ENCODE results near the gene ADAM33.

The ADAM33 gene

DNA sequence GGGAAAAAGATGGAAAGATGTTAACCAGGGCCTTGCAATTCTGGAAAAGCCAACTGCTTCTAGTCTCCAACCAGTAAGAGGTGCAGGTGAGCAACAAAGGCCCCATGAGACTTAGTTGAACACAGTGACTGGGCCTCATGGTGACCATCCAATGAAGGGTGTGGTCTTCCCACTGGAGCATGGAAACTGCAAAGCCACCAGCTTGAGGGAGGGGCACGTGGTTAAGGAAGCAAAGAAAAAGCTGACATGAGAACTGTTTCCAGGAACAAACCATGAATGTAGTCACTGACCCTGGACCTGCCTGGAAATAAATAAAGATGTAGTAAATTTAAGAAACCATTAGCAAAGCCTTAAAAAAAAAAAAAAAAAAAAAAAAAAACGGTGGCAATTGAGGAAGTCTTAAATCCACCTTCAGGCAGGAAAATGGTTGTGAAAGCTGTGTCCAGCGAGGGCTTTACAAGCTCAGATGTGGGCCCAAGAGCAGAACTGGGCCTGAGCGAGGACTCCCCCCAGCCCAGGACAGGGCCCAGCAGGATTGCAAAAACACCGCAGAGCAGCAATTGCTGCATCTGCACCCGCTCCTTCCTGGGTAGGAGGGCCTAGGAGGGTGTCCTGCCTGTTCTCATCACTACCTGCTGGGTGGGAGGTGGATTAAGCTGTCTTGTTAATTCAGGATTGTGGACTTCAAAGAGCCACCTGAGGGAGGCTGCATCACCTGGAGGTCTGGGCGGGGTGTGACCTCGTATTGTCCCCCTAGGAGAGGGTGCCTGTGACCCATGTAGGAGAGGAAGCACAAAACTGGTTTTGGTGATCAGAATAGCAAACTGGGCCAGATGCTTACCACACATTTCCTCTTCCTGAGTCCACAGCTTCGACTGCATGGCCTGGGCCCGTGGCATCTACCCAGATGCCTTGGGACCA is 28.9 kb downstream of the ADAM33 start:
- H3K27ac ChIP-seq = no peak overlapping the region
- no peak for TF ChIP-seq ZFX (IDR thresholded peaks at IDR 0.05; ENCODE audit: borderline replicate concordance)

GRCh38 chr20:3652221-3652620 is 29.6 kb downstream of the ADAM33 start:
- no peak for TF ChIP-seq ZFX (IDR thresholded peaks at IDR 0.05; ENCODE audit: borderline replicate concordance)
- TF ChIP-seq, protein P1, sequence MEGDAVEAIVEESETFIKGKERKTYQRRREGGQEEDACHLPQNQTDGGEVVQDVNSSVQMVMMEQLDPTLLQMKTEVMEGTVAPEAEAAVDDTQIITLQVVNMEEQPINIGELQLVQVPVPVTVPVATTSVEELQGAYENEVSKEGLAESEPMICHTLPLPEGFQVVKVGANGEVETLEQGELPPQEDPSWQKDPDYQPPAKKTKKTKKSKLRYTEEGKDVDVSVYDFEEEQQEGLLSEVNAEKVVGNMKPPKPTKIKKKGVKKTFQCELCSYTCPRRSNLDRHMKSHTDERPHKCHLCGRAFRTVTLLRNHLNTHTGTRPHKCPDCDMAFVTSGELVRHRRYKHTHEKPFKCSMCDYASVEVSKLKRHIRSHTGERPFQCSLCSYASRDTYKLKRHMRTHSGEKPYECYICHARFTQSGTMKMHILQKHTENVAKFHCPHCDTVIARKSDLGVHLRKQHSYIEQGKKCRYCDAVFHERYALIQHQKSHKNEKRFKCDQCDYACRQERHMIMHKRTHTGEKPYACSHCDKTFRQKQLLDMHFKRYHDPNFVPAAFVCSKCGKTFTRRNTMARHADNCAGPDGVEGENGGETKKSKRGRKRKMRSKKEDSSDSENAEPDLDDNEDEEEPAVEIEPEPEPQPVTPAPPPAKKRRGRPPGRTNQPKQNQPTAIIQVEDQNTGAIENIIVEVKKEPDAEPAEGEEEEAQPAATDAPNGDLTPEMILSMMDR (IDR thresholded peaks at IDR 0.05) = no peak
- no peak overlapping the region for H3K27ac ChIP-seq

GRCh38 chr20:3651204-3651962 is 30.4 kb downstream of the ADAM33 start:
- no peak overlapping the region for H3K27ac ChIP-seq
- TF ChIP-seq ZFX (IDR thresholded peaks at IDR 0.05; ENCODE audit: borderline replicate concordance) = no peak
- TF ChIP-seq, protein P1 (IDR thresholded peaks at IDR 0.05) = no peak

DNA sequence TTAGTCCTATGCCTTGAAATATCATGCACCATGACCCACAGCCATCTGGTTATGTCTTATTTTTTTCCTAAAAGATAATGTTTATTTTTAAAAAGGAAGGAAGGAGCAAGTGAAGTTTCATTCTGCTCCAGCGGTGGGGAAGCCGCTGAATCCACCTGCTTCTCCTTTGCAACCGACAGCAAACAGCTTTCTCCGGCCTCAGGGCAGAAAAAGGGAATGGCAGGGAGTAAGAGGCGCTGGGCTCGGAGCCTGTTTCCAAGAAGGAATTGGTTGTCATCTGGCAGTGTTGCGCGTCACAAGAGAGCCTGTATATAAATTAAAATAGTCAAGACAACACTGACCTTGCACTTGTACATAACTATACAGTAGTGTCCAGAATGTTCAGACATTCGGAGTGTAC is 32.9 kb downstream of the ADAM33 start:
- H3K27ac ChIP-seq = no peak overlapping the region
- no peak for TF ChIP-seq ZFX (IDR thresholded peaks at IDR 0.05; ENCODE audit: borderline replicate concordance)
- TF ChIP-seq, protein P1 (IDR thresholded peaks at IDR 0.05) = no peak

DNA sequence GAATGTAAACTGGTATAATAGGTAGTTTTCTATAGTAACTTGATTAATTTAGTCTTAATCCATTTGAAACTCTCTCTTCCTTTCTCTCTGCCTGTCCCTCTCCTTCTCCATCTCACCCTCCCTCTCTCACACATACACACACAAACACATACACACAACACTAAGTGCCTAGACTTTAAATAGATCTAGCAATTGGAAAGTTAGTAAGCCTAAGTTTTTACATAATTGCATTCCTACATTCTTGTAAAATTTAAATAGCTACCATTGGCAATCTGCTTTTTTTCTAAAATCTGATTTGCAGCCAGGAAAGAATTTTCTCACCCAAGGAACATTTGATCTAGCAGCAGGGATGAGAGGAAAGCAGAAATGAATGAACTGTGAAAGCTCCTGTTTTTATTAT is 34.3 kb downstream of the ADAM33 start:
- no peak for TF ChIP-seq ZFX (IDR thresholded peaks at IDR 0.05; ENCODE audit: borderline replicate concordance)
- TF ChIP-seq, protein P1 (IDR thresholded peaks at IDR 0.05) = no peak

GRCh38 chr20:3646651-3647050 is 35.2 kb downstream of the ADAM33 start:
- TF ChIP-seq, protein P1 (IDR thresholded peaks at IDR 0.05) = no peak
- TF ChIP-seq ZFX (IDR thresholded peaks at IDR 0.05; ENCODE audit: borderline replicate concordance) = no peak
- H3K27ac ChIP-seq = no peak overlapping the region

More for the DNA sequence above, 34.3 kb downstream of the ADAM33 start:
- H3K27ac ChIP-seq = no peak overlapping the region

DNA sequence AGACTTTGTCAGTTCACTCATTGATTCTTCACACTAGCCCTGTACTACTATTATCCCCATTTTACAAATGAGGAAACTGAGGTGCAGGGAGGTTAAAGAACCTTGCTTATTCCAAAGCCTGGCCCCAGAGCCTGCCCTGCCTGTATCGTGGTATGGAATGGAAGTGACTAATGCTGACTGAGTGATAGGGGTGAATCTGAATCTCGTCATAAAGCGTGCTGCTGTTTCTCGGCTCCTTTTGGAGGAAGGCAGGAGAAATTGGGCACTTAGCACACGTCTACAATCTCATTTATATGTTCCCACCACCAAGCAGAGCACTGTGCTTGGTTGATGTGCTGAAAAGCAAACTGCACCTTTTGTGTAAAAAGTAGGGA is 35.8 kb downstream of the ADAM33 start:
- TF ChIP-seq, protein P1 (IDR thresholded peaks at IDR 0.05) = no peak
- TF ChIP-seq ZFX (IDR thresholded peaks at IDR 0.05; ENCODE audit: borderline replicate concordance) = no peak
- H3K27ac ChIP-seq = no peak overlapping the region
